Common myeloid progenitor, CD34-positive (primary cell): Measurements from ENCODE around the gene ZYG11A. TPM values are rescaled to one million over a fixed set of nuclear protein-coding genes. Genes with fewer than 3 reads are reported as not detected.
A peak's percentile ranks its signal among the peaks of the same experiment; 100 is the strongest.
"Not testable (repeated sequence)": the region's sequence is repeated elsewhere in the genome, so short reads cannot be mapped to it uniquely, and the experiment has no call there.

Experiments
- CTCF ChIA-PET: fragments of 350-600 bp; sonication (Branson Sonifier 250); formaldehyde crosslinking; loops from one replicate; lab custom pipeline; 2021; ENCODE audit warnings: antibody characterized with exemption; lab: Charles Lee
- POLR2A ChIA-PET: fragments of 350-600 bp; sonication (Branson Sonifier 250); formaldehyde crosslinking; loops from one replicate; lab custom pipeline; 2021; ENCODE audit warnings: antibody characterized with exemption; lab: Charles Lee
- DNase-seq, 3 donors: peaks; one replicate each; pipeline versions ENCODE4 v3.0.0 to v3.0.0-alpha.2; 2013
- H3K27ac ChIP-seq, 2 experiments: 1 replicate in 1 of 2; 2 replicates in 1 of 2; pipeline ENCODE4 v1.7.0; 2013; ENCODE audit warnings: inconsistent platforms in 2 of 2, low read length in 2 of 2, mild to moderate bottlenecking in 2 of 2, low read depth in 1 of 2, moderate library complexity in 1 of 2; ENCODE audit not compliant: severe bottlenecking in 2 of 2, insufficient read depth in 1 of 2, poor library complexity in 1 of 2
- H3K27me3 ChIP-seq, 5 experiments: replicated peaks in 2 of 5; 1 replicate in 3 of 5; 2 replicates in 2 of 5; pipeline versions ENCODE4 v1.6.1 to v1.7.0; 2013; ENCODE audit warnings: low read length in 4 of 5, mild to moderate bottlenecking in 2 of 5, moderate library complexity in 2 of 5, inconsistent platforms in 1 of 5; ENCODE audit not compliant: insufficient read depth in 5 of 5, control insufficient read depth in 4 of 5
- H3K36me3 ChIP-seq, 4 experiments: 1 replicate in 2 of 4; 2 replicates in 2 of 4; pipeline versions ENCODE4 v1.6.1 to v1.7.0; 2013; ENCODE audit warnings: low read length in 3 of 4, control low read depth in 1 of 4, mild to moderate bottlenecking in 1 of 4; ENCODE audit not compliant: control insufficient read depth in 4 of 4, insufficient read depth in 4 of 4
- H3K4me1 ChIP-seq, 4 experiments: 1 replicate in 3 of 4; 2 replicates in 1 of 4; pipeline versions ENCODE4 v1.6.1 to v1.7.1; 2013; ENCODE audit warnings: low read length in 3 of 4, mild to moderate bottlenecking in 3 of 4, control low read depth in 1 of 4, inconsistent platforms in 1 of 4, moderate library complexity in 1 of 4; ENCODE audit not compliant: control insufficient read depth in 4 of 4, insufficient read depth in 4 of 4; ENCODE audit errors: control extremely low read depth in 1 of 4
- H3K4me3 ChIP-seq, 7 experiments: 1 replicate in 4 of 7; 2 replicates in 3 of 7; pipeline versions ENCODE4 v1.5.1 to v1.7.0; 2013; ENCODE audit warnings: mild to moderate bottlenecking in 7 of 7, low read length in 6 of 7, moderate library complexity in 6 of 7, inconsistent platforms in 2 of 7, low read depth in 2 of 7, control low read depth in 1 of 7; ENCODE audit not compliant: insufficient read depth in 4 of 7, control insufficient read depth in 1 of 7; ENCODE audit errors: extremely low read depth in 1 of 7
- H3K9me3 ChIP-seq, 5 experiments: 1 replicate in 4 of 5; 2 replicates in 1 of 5; pipeline versions ENCODE4 v1.6.1 to v1.7.1; 2013; ENCODE audit warnings: low read length in 4 of 5, mild to moderate bottlenecking in 2 of 5, inconsistent platforms in 1 of 5, low read depth in 1 of 5, moderate library complexity in 1 of 5; ENCODE audit not compliant: control insufficient read depth in 4 of 5, insufficient read depth in 2 of 5; ENCODE audit errors: control extremely low read depth in 1 of 5
- WGBS: methylation state at CpG from one replicate; pipeline ENCODE4 v1.1.5; 2013; ENCODE audit not compliant: insufficient coverage; 5-methylcytosine and 5-hydroxymethylcytosine counted together
- polyA plus RNA-seq: library from polyadenylated mRNA; unstranded; fragments of 120-200 nt; gene quantifications from one replicate; pipeline ENCODE4 v1.2.1, GENCODE V29; 2013

Gene ZYG11A
- polyA plus RNA-seq: not detected

DNA sequence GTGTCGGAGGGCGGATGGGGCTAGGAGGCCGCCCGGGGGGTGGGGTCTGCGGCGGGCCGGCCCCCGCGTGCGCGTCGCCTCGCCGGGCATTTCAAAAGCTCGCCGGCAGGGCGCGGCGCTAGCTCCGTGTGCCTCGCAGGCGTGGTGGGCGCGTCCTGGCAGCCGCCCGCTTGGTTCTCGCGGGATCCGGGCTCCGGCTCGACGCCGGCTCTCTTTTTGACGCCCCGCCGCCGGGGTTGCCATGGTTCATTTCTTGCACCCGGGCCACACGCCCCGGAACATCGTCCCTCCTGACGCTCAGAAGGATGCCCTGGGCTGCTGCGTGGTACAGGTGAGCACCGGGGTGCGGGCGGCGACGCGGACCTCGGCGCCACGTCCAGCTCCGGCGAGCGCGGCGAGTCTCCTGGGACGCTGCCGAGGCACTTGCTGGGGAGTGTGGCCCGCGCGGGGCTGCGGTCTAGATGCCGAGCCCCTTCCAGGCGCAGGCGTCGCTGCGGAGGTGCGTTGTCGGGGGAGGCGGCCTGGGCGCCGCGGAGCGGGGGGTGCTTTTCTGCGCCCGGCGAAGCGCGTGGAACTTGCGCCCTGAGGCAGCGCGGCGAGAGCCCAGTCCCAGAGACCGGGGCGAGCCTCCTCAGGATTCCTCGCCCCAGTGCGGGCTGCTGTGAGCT is at the start of gene ZYG11A:
TSS of gene ZYG11A (plus strand) at position 118 of the 668 bp plus-strand sequence. CDS start at position 242, 124 bp downstream.
- peaks cover 0 to 2% (median 0%) of the 10 kb centered on the region in 5 experiments for H3K9me3 ChIP-seq
- ChIA-PET CTCF (interaction anchor here (1.1 to 1.3 kb wide), 2 partner anchors 17 to 63 kb away, joined by 4 to 5 read pairs; no protein-coding TSS in a partner anchor), POLR2A (no interaction called here)
- 3% methylated on average over 84 of the region's 88 CpGs for WGBS
- H3K4me3 ChIP-seq: peak within 1 kb of the TSS in 6 of 7 experiments; percentile 16 to 59 (median 36)
- no peaks in the 10 kb centered on the region for H3K36me3 ChIP-seq
- H3K27ac ChIP-seq: peak within 1 kb of the TSS in 1 of 2 experiments; percentile 49
- DNase-seq: peak; percentile 78 to 89 (median 87)
- H3K27me3 ChIP-seq: peaks cover 0 to 59% (median 24%) of the 10 kb centered on the region in 5 experiments
- peaks cover 0 to 14% (median 8%) of the 10 kb centered on the region in 4 experiments for H3K4me1 ChIP-seq

- DNase-seq, H3K9me3 ChIP-seq, H3K4me3 ChIP-seq, H3K36me3 ChIP-seq, POLR2A ChIA-PET, H3K27me3 ChIP-seq, H3K27ac ChIP-seq: not testable (repeated sequence)
- CTCF ChIA-PET: interaction anchor here (0.6 kb wide), 1 partner anchor 187 kb away, joined by 3 read pairs; no protein-coding TSS in a partner anchor
- WGBS: 100% methylated on average over 2 of the region's 7 CpGs
- peaks cover 3 to 13% (median 6%) of the 10 kb centered on the region in 4 experiments for H3K4me1 ChIP-seq
Measured at GRCh38 chr1:52793717-52794116, 48.8 kb upstream of the ZYG11A start.

- no peaks in the 10 kb centered on the region for H3K9me3 ChIP-seq
- H3K4me1 ChIP-seq: peaks cover 3 to 13% (median 6%) of the 10 kb centered on the region in 4 experiments
- no peak overlapping the region for H3K27ac ChIP-seq
- POLR2A ChIA-PET: no interaction called here
- CTCF ChIA-PET: interaction anchor here (1.6 kb wide), 1 partner anchor 16 kb away, joined by 3 read pairs; no protein-coding TSS in a partner anchor
- 67% methylated on average over 1 of the region's 3 CpGs for WGBS
- no peaks in the 10 kb centered on the region for H3K27me3 ChIP-seq
- no peak overlapping the region for H3K4me3 ChIP-seq
- peaks cover 4 to 9% (median 8%) of the 10 kb centered on the region in 4 experiments for H3K36me3 ChIP-seq
- DNase-seq: no peak
Measured at GRCh38 chr1:52795464-52795863, 47.1 kb upstream of the ZYG11A start.

DNA sequence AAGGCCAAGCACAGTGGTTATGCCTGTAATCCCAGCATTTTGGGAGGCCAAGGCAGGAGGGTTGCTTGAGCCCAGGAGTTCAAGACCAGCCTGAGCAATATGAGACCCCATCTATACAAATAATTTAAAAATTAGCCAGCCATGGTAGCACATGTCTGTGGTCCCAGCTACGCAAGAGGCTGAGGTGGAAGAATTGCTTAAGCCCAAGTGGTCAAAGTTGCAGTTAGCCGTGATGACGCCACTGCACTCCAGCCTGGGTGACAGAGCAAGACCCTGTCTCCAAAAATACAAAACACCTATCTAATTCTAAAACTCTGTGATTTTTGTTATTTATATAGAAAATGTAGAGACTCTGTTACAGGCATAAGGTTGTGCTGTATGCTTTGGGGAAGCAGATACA is 44.2 kb upstream of the ZYG11A start:
- ChIA-PET CTCF (no interaction called here), POLR2A (no interaction called here)
- no peak overlapping the region for H3K4me3 ChIP-seq
- no peaks in the 10 kb centered on the region for H3K27me3 ChIP-seq
- WGBS: 80% methylated on average over 1 of the region's 3 CpGs
- peak in 1 of 3 donors; percentile 2 for DNase-seq
- H3K27ac ChIP-seq: no peak overlapping the region
- H3K4me1 ChIP-seq: peaks cover 0 to 5% (median 0%) of the 10 kb centered on the region in 4 experiments
- H3K9me3 ChIP-seq: no peaks in the 10 kb centered on the region
- peaks cover 4 to 8% (median 7%) of the 10 kb centered on the region in 4 experiments for H3K36me3 ChIP-seq

DNA sequence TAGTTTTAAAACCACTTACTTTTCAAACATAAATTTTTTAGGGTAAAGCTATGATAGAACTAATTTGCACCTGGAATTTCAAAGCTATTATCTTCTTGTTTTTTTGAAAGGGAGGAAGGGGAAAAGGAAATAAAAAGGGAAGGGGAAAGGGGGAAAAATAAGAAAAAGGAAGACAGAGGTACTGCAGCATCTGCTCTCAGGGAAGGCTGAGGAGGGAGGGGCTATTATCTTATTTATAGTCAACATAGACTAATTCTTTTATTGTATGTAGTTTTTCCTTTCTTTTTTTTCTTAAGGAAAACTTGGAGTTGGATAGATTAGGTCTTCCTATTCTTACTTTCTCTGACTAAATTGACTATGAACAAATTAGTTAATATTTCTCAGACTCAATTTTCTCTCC is 41.5 kb upstream of the ZYG11A start:
- Histone ChIP-seq H3K27ac (no peak overlapping the region), H3K27me3 (no peaks in the 10 kb centered on the region), H3K36me3 (peaks cover 3 to 12% (median 6%) of the 10 kb centered on the region in 4 experiments), H3K4me1 (peaks cover 0 to 3% (median 0%) of the 10 kb centered on the region in 4 experiments), H3K4me3 (no peak overlapping the region), H3K9me3 (no peaks in the 10 kb centered on the region)
- CTCF ChIA-PET: interaction anchor here (1.2 to 1.5 kb wide), 2 partner anchors 15 to 32 kb away, joined by 3 read pairs; no protein-coding TSS in a partner anchor
- POLR2A ChIA-PET: no interaction called here
- DNase-seq: no peak

- WGBS: 100% methylated on average over 3 of the region's 3 CpGs
- H3K36me3 ChIP-seq, H3K27ac ChIP-seq, H3K4me1 ChIP-seq, H3K9me3 ChIP-seq, DNase-seq, CTCF ChIA-PET, H3K27me3 ChIP-seq, H3K4me3 ChIP-seq: not testable (repeated sequence)
- POLR2A ChIA-PET: interaction anchor here (0.6 kb wide), 1 partner anchor 254 kb away, joined by 4 read pairs; no protein-coding TSS in a partner anchor
Measured at GRCh38 chr1:52804083-52804482, 38.5 kb upstream of the ZYG11A start.

- Histone ChIP-seq H3K4me1 (no peaks in the 10 kb centered on the region), H3K9me3 (no peaks in the 10 kb centered on the region), H3K36me3 (peaks cover 9 to 32% (median 18%) of the 10 kb centered on the region in 4 experiments), H3K27me3 (no peaks in the 10 kb centered on the region), H3K4me3 (no peak overlapping the region), H3K27ac (no peak overlapping the region)
- no peak for DNase-seq
- WGBS: 69% methylated on average over 2 of the region's 2 CpGs
- POLR2A ChIA-PET: no interaction called here
- CTCF ChIA-PET: no interaction called here
Measured at GRCh38 chr1:52814465-52814864, 28.1 kb upstream of the ZYG11A start.
